HL-60 (cell line): ENCODE results near the gene ADAMTS10.

Source experiments
- GABPA ChIP-seq: IDR thresholded peaks from 2 replicates; pipeline ENCODE4 v1.6.1; 2012; ENCODE audit warnings: low read depth
- REST ChIP-seq: IDR thresholded peaks from 2 replicates; pipeline ENCODE4 v1.6.1; 2012; ENCODE audit warnings: low read depth; ENCODE audit not compliant: insufficient replicate concordance
- TF ChIP-seq, protein P1 (sequence below): IDR thresholded peaks from one replicate; pipeline ENCODE4 v1.5.1; 2011; ENCODE audit warnings: low read length, control low read depth, inconsistent platforms; ENCODE audit not compliant: insufficient read depth

DNA sequence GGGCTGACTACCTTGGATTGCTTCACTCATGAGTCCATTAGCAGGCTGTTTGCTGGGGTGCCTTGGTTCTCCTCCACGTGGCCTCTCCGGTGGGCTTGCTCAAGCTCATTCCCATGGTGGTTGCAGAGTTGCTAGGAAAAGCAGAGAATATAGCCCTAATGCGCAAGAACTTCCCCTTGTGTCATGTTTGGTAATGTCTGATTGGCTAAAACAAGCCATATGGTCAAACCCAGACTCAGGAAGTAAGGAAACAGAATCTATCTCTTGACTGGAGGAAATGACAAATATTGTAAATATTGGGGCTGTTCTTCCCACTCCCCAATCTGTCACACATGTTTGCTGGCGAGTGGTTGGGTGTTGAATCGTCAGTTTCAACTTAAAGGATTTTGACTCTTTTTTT, 32.0 kb upstream of the ADAMTS10 start:
- TF ChIP-seq, protein P1, sequence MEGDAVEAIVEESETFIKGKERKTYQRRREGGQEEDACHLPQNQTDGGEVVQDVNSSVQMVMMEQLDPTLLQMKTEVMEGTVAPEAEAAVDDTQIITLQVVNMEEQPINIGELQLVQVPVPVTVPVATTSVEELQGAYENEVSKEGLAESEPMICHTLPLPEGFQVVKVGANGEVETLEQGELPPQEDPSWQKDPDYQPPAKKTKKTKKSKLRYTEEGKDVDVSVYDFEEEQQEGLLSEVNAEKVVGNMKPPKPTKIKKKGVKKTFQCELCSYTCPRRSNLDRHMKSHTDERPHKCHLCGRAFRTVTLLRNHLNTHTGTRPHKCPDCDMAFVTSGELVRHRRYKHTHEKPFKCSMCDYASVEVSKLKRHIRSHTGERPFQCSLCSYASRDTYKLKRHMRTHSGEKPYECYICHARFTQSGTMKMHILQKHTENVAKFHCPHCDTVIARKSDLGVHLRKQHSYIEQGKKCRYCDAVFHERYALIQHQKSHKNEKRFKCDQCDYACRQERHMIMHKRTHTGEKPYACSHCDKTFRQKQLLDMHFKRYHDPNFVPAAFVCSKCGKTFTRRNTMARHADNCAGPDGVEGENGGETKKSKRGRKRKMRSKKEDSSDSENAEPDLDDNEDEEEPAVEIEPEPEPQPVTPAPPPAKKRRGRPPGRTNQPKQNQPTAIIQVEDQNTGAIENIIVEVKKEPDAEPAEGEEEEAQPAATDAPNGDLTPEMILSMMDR, result no peak
- no peak for TF ChIP-seq REST
- no peak for TF ChIP-seq GABPA
